Pancreas (tissue), 10 donors: ENCODE measurements around the gene ESF1. TPM values are rescaled to one million over a fixed set of nuclear protein-coding genes. Genes with fewer than 3 reads are reported as not detected.
"Not testable (repeated sequence)": the region's sequence is repeated elsewhere in the genome, so short reads cannot be mapped to it uniquely, and the experiment has no call there.

Experiments used
- ATAC-seq, 4 donors: fragments of 200-7000 bp; cut with Tn5 transposase; one replicate each; pipeline versions ENCODE4 v1.8.0 to v1.9.1; 2020; ENCODE audit warnings: mild to moderate bottlenecking in 4 of 4, moderate library complexity in 4 of 4
- DNase-seq, 6 donors: peaks; one replicate each; pipeline ENCODE4 v3.0.0-alpha.2; 2020
- FAIRE-seq: peaks from 2 replicates; lab custom pipeline; 2012; peaks lifted over from hg19 to GRCh38; lab: Jason Lieb, UNC
- H3K27ac ChIP-seq, 4 donors: fragments of 200-600 bp; sonication (generic); 1 replicate in 3 of 4; 2 replicates in 1 of 4; pipeline versions ENCODE4 v1.5.0 to v1.8.0; 2020
- H3K27me3 ChIP-seq, 4 donors: fragments of 200-600 bp; one replicate each; pipeline ENCODE4 v1.8.0; 2021
- H3K36me3 ChIP-seq, 3 donors: fragments of 200-600 bp; sonication (generic) in 1 of 3; one replicate each; pipeline versions ENCODE4 v1.5.0 to v1.8.0; 2020 to 2021
- H3K4me1 ChIP-seq, 3 donors: fragments of 200-600 bp; one replicate each; pipeline ENCODE4 v1.8.0; 2021
- H3K4me3 ChIP-seq, 4 donors: fragments of 200-600 bp; sonication (generic) in 2 of 4; one replicate each; pipeline versions ENCODE4 v1.5.0 to v1.8.0; 2020 to 2021
- H3K9me3 ChIP-seq, 4 donors: fragments of 200-600 bp; one replicate each; pipeline ENCODE4 v1.8.0; 2021
- CTCF ChIP-seq, 4 donors: fragments of 200-600 bp; sonication (generic) in 3 of 4; IDR thresholded peaks; one replicate each; pipeline versions ENCODE4 v1.5.0 to v1.8.0; 2021; ENCODE audit warnings: antibody characterized with exemption in 4 of 4
- WGBS, 2 donors: extraction: QIAGEN DNeasy Blood & Tissue Kit; methylation state at CpG; one replicate each; pipeline ENCODE4 v1.1.7; 2013; 5-methylcytosine and 5-hydroxymethylcytosine counted together
- intact Hi-C, 3 donors: fragments of 100-400 bp; cut with DNase I; formaldehyde crosslinking; loops; one replicate each; pipeline versions ENCODE4 v1.11.1 to v1.14.2; 2022
- polyA plus RNA-seq, 2 donors: library from polyadenylated mRNA; stranded (reverse); fragments of 200-250 nt; gene quantifications; one replicate each; pipeline ENCODE4 v1.2.3, GENCODE V29; 2013
- total RNA-seq, 6 donors: library from RNA; stranded (reverse); fragmentation: NEBNext Ultra II Directional in 4 of 6; extraction: Animal tissue kit (Norgen Biotek cat#: 25700) in 4 of 6; gene quantifications; one replicate each; pipeline versions ENCODE4 v1.2.1 to v1.2.4, GENCODE V29; 2021 to 2023
- donor health status: healthy with polysubstance abuse.
- donor health status: DM: no; HTN: no; CAD: no; lungs with moderate emphysema.
- donor health status: DM: no; HTN: no; CAD: no.
- donor health status: control.
- donor health status: control.
- donor health status: Bipolar disorder and iron deficiency.
- donor health status: DM: yes; HTN: yes; CAD: no.
- donor health status: DM: no; HTN: no; CAD: no.
- donor health status: DM: no; HTN: no; CAD: no.
- donor health status: DM: yes; HTN: yes; CAD: no.

ESF1 gene
- total and polyA plus RNA-seq, 8 donors, result 2.8 to 7.4 (median 5.9) TPM

- Histone ChIP-seq H3K27me3 (no peaks in the 10 kb centered on the region), H3K4me1 (no peaks in the 10 kb centered on the region), H3K4me3 (no peak overlapping the region), H3K27ac (no peak overlapping the region), H3K36me3 (peaks cover 4 to 60% (median 18%) of the 10 kb centered on the region in 3 donors), H3K9me3 (no peaks in the 10 kb centered on the region)
- intact Hi-C loops, result loop anchor here in 1 of 3 donors (10.0 kb wide), 1 partner anchor 648 kb away; no protein-coding TSS in a partner anchor
- no peak for TF ChIP-seq CTCF (IDR thresholded peaks at IDR 0.05)
- ATAC-seq (no peak), DNase-seq (no peak), FAIRE-seq (no peak)
- WGBS, 2 donors, result 60 to 82% methylated on average over 4 of the region's 4 CpGs
Observed at GRCh38 chr20:13772529-13772928, 12.2 kb downstream of the ESF1 start.

GRCh38 chr20:13771853-13772453 is 12.8 kb downstream of the ESF1 start:
- DNase-seq, result no peak
- no peaks in the 10 kb centered on the region for H3K9me3 ChIP-seq
- peak in 3 of 4 donors; percentile 5 to 39 (median 36) for TF ChIP-seq CTCF (IDR thresholded peaks at IDR 0.05)
- H3K4me1 ChIP-seq, result no peaks in the 10 kb centered on the region
- FAIRE-seq, result peak; percentile 92
- H3K36me3 ChIP-seq, result peaks cover 4 to 55% (median 18%) of the 10 kb centered on the region in 3 donors
- ATAC-seq, result peak in 1 of 4 donors; percentile 45
- no peaks in the 10 kb centered on the region for H3K27me3 ChIP-seq
- 40 to 46% methylated on average over 4 of the region's 4 CpGs for WGBS, 2 donors
- intact Hi-C loops, result loop anchor here in 1 of 3 donors (10.0 kb wide), 1 partner anchor 647 kb away; no protein-coding TSS in a partner anchor
- H3K27ac ChIP-seq, result no peak overlapping the region
- H3K4me3 ChIP-seq, result no peak overlapping the region

- intact Hi-C loops, result loop anchor here in 1 of 3 donors (10.0 kb wide), 1 partner anchor 645 kb away; no protein-coding TSS in a partner anchor
- WGBS, 2 donors, result 83 to 85% methylated on average over 5 of the region's 5 CpGs
- H3K4me3 ChIP-seq, result no peak overlapping the region
- H3K27ac ChIP-seq, result no peak overlapping the region
- ATAC-seq (no peak), DNase-seq (no peak), FAIRE-seq (no peak)
- no peaks in the 10 kb centered on the region for H3K4me1 ChIP-seq
- H3K36me3 ChIP-seq, result peaks cover 4 to 55% (median 21%) of the 10 kb centered on the region in 3 donors
- H3K9me3 ChIP-seq, result no peaks in the 10 kb centered on the region
- H3K27me3 ChIP-seq, result no peaks in the 10 kb centered on the region
- no peak for TF ChIP-seq CTCF (IDR thresholded peaks at IDR 0.05)
Observed at GRCh38 chr20:13770141-13770540, 14.6 kb downstream of the ESF1 start.

GRCh38 chr20:13765868-13766416 is 18.8 kb downstream of the ESF1 start:
- Histone ChIP-seq H3K4me3 (no peak overlapping the region), H3K27ac (no peak overlapping the region), H3K36me3 (peaks cover 0 to 36% (median 21%) of the 10 kb centered on the region in 3 donors), H3K4me1 (no peaks in the 10 kb centered on the region), H3K27me3 (no peaks in the 10 kb centered on the region), H3K9me3 (no peaks in the 10 kb centered on the region)
- no peak for TF ChIP-seq CTCF (IDR thresholded peaks at IDR 0.05)
- DNase-seq, result no peak
- no peak for FAIRE-seq
- no peak for ATAC-seq
- intact Hi-C loops, result no loop called here
- 91 to 100% methylated on average over 1 of the region's 1 CpG for WGBS, 2 donors

GRCh38 chr20:13765299-13765698 is 19.4 kb downstream of the ESF1 start:
- Histone ChIP-seq H3K9me3 (no peaks in the 10 kb centered on the region), H3K27ac (no peak overlapping the region), H3K27me3 (no peaks in the 10 kb centered on the region), H3K36me3 (peaks cover 0 to 32% (median 18%) of the 10 kb centered on the region in 3 donors), H3K4me3 (no peak overlapping the region), H3K4me1 (no peaks in the 10 kb centered on the region)
- FAIRE-seq (no peak), DNase-seq (no peak), ATAC-seq (no peak)
- intact Hi-C loops, result no loop called here
- no peak for TF ChIP-seq CTCF (IDR thresholded peaks at IDR 0.05)

GRCh38 chr20:13760451-13760946 is 24.2 kb downstream of the ESF1 start:
- H3K4me3 ChIP-seq, FAIRE-seq, H3K4me1 ChIP-seq, H3K27ac ChIP-seq, ATAC-seq, H3K27me3 ChIP-seq, intact Hi-C loops, H3K9me3 ChIP-seq, DNase-seq: not testable (repeated sequence)
- peaks cover 0 to 17% (median 5%) of the 10 kb centered on the region in 3 donors for H3K36me3 ChIP-seq
- WGBS, 2 donors, result 92 to 97% methylated on average over 15 to 33 of the region's 33 CpGs
